Dermis microvascular lymphatic vessel endothelial cell (primary cell): ENCODE measurements around the gene DNAAF9. TPM values are rescaled to one million over a fixed set of nuclear protein-coding genes. Genes with fewer than 3 reads are reported as not detected.

Experiments used
- DNase-seq, 2 donors: peaks; one replicate each; pipeline versions ENCODE4 v3.0.0 to v3.0.0-alpha.2; 2010; ENCODE audit warnings: low read depth in 2 of 2
- total RNA-seq: library from RNA; depleted of rRNA; stranded (reverse); fragments of >200 nt; gene quantifications from 2 replicates; pipeline ENCODE4 v1.2.1, GENCODE V29; 2014

DNAAF9 gene
- total RNA-seq, 1 donor from 2014 or later: 10.5 TPM

DNA sequence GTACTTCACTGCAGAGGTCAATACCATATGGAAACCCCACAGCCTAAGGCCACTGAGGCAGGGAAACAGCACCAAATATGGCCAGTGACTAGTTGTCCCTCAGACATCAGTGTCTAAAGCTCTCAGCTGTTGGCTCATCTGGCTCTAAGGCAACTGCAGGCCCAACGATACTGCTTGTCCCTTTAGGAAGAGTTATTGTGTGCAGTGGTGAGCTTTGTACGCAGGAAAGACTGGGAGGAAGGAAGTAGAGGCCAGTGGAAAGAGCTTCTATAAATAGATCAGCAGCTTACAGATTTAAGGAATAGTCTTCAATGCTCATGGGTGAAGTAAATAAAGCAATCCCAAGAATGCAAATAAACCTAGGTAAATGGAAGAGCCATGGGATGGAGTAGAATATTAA is 29.3 kb downstream of the DNAAF9 start:
- DNase-seq: peak; percentile 36 to 79

DNA sequence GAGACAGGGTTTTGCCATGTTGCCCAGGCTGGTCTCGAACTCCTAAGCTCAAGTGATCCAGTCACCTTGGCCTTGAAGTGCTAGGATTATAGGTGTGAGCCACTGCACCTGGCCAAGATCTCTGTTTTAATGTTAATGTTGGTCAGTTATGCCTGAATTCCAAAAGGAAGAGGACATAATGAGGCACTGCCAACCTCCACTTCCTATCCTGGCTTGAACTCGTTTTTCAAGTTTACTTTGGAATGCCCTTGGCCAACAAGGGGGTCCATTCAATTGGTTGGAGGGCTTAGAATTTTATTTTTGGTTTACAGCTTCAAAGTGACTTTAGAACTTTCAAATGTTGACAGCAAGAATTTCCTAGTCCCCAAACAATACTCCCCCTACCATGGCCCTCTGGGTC is 29.8 kb downstream of the DNAAF9 start:
- no peak for DNase-seq

- peak in 1 of 2 donors; percentile 61 for DNase-seq
Observed at GRCh38 chr20:3374296-3374695, 33.2 kb downstream of the DNAAF9 start.

DNA sequence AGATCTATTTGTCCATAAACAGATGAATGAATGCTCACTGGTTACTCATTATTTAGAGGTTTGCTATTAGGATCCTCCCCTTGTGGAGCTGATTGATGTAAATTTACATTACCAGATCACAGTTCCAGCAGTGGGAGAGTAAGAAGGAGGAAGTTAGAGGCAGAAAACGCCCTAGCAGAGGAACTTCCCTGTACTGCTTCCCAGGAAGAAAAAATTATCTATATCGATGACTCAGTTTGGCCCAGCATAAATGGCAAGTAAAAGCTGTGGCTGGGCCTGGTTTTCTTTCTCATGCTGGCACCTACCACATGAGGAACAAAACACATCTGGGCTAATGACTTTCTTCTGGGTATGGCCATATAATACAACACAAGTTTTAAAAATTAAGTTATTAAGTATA is 35.7 kb downstream of the DNAAF9 start:
- DNase-seq: no peak

GRCh38 chr20:3367089-3367488 is 40.4 kb downstream of the DNAAF9 start:
- DNase-seq: no peak

- no peak for DNase-seq
Observed at GRCh38 chr20:3364323-3365013, 43.0 kb downstream of the DNAAF9 start.

DNA sequence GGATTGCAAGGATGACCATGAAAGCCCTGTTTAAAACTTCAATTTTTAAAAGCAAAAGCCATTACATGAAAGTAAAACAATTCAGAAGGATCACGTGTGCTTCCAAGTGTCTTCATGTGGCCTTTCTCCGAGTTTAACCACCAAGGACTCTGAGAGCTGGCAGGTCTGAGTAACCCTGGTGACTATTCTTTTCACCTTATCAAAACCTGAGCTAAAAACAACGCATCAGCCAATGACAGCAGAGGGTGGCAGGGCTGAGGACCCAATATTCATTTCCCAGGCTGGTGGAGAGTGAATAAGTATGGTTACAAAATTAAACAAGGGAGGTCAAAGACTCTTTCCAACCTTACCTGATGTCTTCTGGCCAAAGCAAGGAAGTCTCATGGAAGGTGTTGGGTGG is 46.7 kb downstream of the DNAAF9 start:
- DNase-seq: no peak

GRCh38 chr20:3358676-3359340 is 48.7 kb downstream of the DNAAF9 start:
- no peak for DNase-seq

Other genes starting within 250 kb of the DNAAF9 start
- gene FASTKD5, start 247.8 kb downstream of the DNAAF9 start, total RNA-seq: 16.0 and 17.7 TPM in 2 replicates
- 1.8 and 3.2 TPM in 2 replicates for gene UBOX5, start 247.8 kb downstream of the DNAAF9 start, total RNA-seq
- gene LZTS3, start 234.1 kb downstream of the DNAAF9 start, total RNA-seq: 3.5 and 7.6 TPM in 2 replicates
- 21.7 and 30.8 TPM in 2 replicates for gene DDRGK1, start 203.0 kb downstream of the DNAAF9 start, total RNA-seq
- gene ITPA, start 198.2 kb downstream of the DNAAF9 start, total RNA-seq: 42.4 and 43.0 TPM in 2 replicates
- gene SLC4A11, start 168.5 kb downstream of the DNAAF9 start, total RNA-seq: 6.9 and 26.0 TPM in 2 replicates
- gene ATRN, start 63.3 kb upstream of the DNAAF9 start, total RNA-seq: 25.0 and 50.4 TPM in 2 replicates